ENCODE measurements around the gene PTPRZ1.

PTPRZ1 gene

DNA sequence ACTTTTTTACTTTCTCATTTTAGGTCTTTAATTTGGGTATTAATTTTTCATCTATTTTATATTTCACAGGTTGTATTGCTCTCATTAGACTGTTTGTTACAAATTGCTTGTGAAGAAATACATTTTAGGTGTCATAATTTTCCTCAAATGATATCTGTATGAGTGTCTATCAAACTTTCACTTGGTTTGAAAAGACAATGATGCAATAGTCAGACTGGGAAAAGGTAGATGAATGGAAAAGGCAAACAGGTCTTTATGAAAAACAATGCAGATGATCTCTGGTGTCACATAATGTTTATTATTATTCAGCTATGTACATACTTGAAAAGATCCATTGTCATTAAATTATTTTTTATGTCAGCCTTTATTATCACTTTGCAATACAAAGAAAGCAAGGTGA is 80.2 kb downstream of the PTPRZ1 start:
- no peak for DNase-seq (ENCODE audit: low read depth in 1 of 2, low spot score in 1 of 2)

DNA sequence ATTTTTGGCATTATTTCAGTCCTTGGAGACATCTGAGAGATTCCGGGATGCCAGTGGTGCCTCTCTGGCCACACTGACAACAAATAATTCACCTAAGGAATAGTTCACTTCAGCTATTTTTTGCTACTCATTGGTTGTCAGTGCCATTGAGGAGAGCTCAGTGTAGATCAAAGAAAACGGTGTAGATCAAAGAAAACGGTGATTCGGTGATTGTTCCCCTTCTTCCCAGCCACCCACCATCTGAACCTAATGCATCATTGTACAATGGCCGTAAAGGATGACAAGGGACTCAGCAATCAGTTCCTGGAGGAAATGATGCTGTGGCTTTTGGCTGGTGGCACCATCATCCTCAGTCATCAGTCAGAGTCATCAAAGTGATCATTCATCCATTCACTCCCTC is 80.6 kb downstream of the PTPRZ1 start:
- DNase-seq (ENCODE audit: low read depth in 1 of 2, low spot score in 1 of 2), result no peak

DNA sequence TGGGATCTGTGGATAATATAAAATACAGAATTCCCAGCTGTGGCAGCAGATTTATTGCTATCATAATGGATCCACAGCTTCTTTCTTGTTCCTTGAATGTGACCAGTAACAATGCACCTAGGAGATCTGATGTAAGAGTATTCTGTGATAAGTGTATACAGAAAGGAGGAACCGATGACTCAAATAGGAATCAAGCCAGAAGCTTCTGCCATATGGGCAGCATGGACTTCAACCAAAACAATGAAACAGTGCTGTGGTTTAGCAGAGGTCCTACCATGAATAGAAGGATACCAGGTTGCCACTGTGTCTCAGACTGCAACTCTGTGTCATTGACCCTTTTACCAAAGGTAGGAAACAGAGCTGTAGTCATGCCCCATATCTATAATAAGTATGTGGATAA is 81.8 kb downstream of the PTPRZ1 start:
- no peak for DNase-seq (ENCODE audit: low read depth in 1 of 2, low spot score in 1 of 2)

DNA sequence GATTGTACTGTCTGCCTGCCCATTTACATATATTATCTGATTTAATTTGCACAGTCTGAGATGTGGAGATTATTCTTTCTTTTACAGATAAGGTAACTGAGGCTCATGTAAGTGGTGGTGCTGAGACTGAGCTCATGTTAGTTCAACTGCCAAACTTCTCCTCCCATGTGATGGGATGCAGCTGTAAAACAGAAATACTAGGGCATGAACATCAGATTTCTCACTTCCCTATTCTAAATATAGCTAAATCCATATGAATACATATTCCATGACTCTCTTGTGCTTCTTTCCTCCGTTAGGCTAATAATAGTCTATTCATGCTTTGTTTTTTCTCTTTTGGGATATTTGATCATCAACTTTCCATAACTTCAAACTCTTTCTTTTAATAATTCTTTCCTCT is 84.7 kb downstream of the PTPRZ1 start:
- no peak for DNase-seq (ENCODE audit: low read depth in 1 of 2, low spot score in 1 of 2)

DNA sequence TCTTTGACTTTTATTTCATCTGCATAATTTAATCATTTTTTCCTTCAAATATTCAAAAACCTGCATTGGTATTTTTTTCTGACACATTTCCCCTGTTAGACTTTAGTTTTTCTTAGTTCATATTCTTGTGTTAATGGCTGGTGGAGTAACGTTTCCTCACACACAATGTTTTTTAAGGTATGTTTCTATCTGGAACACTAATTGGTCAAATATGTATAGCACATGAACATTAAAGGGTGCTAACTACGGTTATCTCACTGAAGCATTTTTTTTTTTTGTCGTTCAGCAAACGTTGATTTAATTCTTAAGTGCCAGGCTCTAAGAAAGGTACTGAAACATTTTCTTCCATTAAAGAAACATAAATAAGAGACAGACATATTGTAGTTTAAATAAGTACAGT is 87.7 kb downstream of the PTPRZ1 start:
- DNase-seq (ENCODE audit: low read depth in 1 of 2, low spot score in 1 of 2), result no peak

DNA sequence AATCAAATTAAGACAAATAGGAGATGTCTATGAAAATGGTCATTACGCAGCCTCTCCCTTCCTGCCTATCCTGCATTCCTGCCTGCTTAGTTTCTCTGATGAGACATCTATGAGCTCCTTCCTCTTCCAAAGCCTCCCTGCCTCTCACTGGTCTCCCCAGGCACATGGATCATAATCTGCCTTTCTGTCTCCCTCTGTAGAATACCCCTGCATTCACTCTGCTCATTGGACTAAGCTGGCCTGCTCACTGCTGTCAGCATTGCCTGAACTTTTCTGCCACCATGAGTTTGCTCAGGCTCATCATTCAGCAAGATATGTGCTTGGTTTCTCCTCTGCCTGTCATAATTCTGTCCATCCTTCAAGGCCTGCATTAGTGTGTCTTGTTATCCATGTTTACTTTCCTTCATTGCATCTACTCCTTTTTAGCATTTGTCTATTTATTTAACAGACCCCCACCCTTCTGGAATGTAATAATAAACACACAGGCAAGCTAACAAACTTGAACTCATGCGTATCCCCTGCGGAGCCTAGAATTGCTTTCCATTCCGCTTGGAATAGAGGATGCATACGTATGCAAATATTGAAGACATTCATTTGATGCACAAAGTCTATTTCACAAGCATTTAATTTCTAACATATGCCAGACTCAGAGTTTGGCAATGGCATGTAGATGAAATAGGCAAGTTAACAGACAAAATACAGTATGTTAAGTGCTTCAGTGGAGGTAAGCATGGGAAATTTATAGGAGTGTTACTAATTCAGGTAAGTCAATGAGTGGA is 88.3 kb downstream of the PTPRZ1 start:
- no peak for DNase-seq (ENCODE audit: low read depth in 1 of 2, low spot score in 1 of 2)

DNA sequence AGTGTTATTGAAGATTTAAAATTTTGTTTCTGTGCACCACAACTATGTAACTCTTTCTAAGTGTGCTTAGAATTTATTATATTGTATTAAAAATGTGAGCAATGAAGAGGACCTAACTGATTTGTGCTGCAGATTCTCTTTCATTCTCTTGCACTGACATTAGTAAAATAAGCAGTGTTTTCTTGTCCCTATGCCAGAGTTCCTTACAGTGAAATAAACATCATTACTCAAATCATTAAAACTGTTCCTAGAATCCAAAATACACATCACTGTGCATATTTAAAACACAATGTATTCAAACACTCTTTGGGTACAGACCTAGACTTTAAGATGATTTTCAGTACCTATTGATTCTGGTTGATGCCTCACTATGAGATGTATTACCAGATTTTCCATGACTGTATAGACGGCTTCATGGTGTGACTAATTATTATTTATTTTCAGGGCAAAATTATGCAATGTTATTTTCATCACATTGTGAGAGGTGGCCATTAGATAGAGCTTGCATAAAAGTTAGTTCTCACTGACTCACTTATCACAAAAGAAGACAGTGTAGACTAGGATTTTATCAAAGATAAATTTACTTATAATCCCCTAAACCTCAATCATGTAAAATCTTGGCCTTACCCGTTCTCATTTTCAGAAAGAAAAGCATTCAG is 93.4 kb downstream of the PTPRZ1 start:
- no peak for DNase-seq (ENCODE audit: low read depth in 1 of 2, low spot score in 1 of 2)

DNA sequence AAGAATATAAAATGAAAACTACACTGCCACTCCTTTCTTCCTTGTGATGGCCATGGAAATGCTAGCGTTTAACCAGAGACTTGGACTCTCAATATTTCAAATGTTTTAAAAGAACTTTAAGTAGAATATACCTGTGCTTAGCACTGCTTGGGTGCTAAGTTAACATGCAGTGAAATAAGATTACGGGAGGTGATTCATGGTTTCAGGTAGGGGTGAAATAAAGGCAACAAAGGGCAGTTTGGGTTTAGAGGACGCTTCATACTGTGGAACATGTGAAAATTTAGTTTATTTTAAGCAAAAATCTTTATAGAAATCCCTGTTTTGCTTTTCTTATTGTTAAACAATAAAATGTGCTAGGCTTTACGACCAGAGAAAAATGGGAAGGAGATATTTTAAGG is 94.0 kb downstream of the PTPRZ1 start:
- DNase-seq (ENCODE audit: low read depth in 1 of 2, low spot score in 1 of 2), result no peak

DNA sequence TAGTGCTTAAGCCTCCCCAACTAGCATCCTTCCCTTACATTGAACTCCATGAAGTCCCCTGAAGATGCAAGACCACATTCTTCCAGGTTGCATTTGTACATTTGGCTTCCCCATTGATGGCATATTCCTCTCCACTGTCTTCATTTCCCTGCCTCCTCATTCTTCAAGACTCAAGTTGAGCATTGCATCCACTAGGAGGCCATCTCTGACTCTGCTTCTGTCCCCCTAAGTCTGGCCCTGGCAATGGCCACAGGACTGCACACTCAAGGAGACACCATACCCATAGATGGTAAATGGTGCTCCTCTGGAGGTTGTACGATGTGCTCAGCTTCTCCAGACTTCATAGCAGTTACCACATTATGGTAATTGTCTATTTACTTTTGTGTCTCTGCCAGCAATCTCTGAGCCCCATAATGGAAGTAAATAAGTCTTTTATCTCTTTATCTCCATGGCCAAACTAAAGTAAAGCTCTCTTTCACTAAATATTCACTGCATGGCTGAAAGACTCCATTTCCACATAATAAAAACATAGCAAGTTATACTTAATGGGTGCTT is 112.6 kb downstream of the PTPRZ1 start:
- no peak for DNase-seq (ENCODE audit: low read depth in 1 of 2, low spot score in 1 of 2)

DNA sequence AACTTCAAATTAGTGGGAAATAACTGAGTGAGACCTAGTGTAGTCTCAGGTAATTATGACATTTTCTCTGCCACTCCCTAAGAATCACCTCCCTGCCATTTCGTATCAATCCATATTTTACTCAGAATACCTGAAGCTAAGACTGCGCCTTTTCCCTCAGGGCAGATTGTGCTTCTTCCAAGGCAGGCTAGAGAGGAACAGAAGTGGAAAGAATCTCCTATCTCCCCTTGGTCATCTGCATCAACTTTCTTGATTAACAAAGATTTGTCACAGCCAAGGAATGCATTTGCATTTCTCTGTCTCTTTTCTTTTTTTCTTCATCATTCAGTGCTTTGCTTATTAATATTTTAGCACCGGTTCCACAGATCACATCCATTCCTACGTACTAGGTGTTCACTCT is 119.1 kb downstream of the PTPRZ1 start:
- no peak for DNase-seq (ENCODE audit: low read depth in 1 of 2, low spot score in 1 of 2)

DNA sequence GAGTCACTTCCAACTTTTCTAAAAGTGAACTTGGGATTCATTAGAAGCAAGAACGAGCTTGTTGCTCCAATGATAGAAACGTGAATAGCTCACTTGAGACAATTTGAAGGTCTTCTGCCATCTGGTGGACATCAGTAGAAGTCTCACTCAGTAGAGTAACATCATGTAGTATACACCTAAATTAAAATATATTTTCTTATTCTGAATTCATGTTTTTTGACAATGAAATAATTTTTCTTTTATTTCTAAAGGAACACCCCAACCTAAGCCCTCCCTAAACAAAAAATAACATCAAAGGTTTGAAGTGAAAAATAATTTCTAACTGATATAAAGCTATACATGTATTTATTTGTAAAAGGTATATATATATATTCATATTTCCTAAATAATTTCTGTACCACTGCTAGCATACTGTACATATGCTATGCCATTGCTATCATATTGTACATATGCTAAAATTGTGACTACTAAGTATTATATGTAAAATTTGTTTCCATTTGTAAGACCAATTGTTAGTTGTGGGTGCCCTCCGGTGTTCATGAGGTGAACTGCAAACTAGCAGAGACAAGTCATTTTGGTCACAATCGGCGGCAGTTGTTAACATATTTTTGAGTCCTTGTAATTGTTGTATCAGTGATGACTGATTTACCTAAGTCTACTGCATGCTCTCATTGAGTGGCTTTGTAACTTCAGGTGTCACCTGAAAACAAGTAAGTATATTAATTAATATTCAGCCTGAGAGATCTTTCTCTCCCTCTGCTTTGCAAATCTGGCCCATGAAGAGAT is 121.9 kb downstream of the PTPRZ1 start:
- peak in 1 of 2 donors; percentile 8 for DNase-seq (ENCODE audit: low read depth in 1 of 2, low spot score in 1 of 2)

DNA sequence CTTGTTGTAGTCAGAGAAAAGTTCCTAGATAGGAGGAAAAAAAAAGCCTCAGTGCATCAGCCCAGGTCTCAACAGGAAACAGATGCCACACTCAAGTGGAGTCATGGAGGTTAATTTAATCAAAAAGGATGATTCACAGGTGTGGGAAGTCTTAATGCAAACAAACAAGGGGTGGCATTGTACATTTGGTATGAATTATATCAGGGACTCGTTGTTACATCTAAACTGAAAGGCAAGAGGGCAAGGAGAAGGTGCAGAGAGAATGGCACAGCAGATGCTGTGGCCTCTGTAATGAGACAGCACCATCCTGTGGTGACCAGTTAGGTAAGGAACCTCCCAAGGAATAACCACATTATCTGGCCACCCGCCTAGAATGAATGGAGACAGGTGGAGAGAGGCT is 133.7 kb downstream of the PTPRZ1 start:
- DNase-seq (ENCODE audit: low read depth in 1 of 2, low spot score in 1 of 2), result no peak

DNA sequence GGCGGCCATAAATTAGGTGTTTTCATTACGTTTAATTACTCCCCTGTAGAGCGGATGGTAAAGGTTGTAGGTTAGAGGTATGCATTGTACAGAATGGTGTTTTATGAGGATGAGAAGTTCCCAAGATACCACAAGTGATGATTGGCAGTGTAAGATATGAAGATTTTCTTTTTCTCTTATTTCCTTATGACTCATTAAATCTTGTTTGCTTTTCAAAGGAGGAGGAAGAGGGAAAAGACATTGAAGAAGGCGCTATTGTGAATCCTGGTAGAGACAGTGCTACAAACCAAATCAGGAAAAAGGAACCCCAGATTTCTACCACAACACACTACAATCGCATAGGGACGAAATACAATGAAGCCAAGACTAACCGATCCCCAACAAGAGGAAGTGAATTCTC is 137.2 kb downstream of the PTPRZ1 start:
- DNase-seq (ENCODE audit: low read depth in 1 of 2, low spot score in 1 of 2), result no peak

DNA sequence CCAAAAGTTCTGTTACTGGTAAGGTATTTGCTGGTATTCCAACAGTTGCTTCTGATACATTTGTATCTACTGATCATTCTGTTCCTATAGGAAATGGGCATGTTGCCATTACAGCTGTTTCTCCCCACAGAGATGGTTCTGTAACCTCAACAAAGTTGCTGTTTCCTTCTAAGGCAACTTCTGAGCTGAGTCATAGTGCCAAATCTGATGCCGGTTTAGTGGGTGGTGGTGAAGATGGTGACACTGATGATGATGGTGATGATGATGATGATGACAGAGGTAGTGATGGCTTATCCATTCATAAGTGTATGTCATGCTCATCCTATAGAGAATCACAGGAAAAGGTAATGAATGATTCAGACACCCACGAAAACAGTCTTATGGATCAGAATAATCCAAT is 140.1 kb downstream of the PTPRZ1 start:
- DNase-seq (ENCODE audit: low read depth in 1 of 2, low spot score in 1 of 2), result no peak

DNA sequence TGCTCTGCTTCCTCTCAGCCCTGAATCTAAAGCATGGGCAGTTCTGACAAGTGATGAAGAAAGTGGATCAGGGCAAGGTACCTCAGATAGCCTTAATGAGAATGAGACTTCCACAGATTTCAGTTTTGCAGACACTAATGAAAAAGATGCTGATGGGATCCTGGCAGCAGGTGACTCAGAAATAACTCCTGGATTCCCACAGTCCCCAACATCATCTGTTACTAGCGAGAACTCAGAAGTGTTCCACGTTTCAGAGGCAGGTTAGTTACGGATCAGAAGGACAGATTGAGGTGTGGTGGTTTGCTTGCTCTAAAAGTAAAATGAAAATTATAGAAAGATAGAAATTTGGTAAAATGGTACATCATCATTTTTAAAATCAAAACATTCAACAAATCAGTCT is 140.7 kb downstream of the PTPRZ1 start:
- DNase-seq (ENCODE audit: low read depth in 1 of 2, low spot score in 1 of 2), result no peak

DNA sequence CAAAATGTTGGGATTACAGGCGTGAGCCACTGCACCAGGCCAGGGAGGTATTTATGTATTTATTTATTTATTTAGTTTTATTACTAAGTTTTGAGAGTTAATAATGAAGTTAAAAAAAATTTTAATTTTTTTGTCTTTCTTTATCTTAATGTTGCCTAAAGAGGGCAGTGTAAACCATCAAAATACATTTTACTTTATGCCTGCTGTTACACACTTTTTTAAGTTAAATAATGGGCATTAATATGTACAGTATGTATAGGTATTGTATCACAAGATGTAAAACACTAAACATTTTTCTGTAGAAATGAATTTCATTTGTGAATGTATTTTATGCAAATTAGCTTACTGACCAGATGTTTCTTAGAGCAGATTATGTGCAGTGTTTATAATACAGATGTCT is 141.7 kb downstream of the PTPRZ1 start:
- DNase-seq (ENCODE audit: low read depth in 1 of 2, low spot score in 1 of 2), result no peak

DNA sequence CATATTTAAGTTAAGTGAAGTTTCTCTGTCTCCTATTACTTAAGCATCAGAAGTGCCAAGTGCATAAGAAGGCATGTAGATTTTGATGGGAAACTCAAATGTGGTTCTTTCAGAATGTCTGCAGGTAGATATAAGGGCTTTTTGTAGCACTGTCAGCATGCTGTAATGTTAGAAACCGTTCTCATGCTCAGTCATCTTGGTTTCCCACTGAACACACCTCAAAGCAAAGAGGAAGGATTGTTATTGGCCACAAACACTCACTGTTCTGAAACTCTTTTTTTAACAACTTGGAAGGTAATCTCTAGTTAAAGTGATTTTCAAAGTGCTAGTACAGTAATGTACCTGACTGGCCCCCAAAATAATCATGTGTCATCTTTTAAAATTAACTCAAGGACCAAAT is 145.1 kb downstream of the PTPRZ1 start:
- no peak for DNase-seq (ENCODE audit: low read depth in 1 of 2, low spot score in 1 of 2)

DNA sequence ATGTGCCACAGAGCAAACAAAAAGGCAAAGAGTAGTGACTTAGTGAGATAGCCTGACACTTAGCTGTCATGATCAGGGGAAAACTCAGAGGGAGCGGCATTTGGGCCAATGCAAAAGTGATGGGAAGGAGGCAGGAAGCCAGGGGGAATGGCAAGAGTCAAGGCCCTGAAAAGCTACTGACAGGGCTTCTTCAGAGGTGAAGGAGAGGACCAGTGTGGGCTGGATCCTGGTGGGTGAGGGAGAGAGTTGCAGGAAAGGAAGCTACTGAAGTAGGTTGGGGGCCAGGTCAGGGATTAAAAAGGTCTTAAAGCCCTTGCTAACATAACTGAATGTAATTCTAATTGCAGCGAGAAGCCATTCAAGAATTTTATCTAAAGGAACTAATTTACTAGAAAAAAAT is 154.1 kb downstream of the PTPRZ1 start:
- DNase-seq (ENCODE audit: low read depth in 1 of 2, low spot score in 1 of 2), result no peak

DNA sequence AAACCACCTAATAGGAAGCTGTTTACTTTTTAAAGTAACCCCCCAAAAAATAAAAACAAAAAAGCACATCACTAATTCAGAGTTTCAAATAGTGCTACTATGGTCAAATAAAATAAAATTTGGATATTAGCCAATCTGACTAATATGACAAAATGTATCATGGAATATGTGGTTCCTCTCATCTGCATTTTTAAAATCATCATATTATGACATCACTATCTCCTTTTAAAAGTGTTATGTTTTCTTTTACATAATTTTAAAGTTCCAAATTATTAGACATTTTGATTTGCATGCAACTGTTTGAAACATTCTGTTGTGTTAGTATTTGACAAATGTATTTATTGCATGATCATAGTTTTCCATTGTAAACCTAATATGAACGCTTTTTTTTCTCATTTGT is 160.7 kb downstream of the PTPRZ1 start:
- no peak for DNase-seq (ENCODE audit: low read depth in 1 of 2, low spot score in 1 of 2)

DNA sequence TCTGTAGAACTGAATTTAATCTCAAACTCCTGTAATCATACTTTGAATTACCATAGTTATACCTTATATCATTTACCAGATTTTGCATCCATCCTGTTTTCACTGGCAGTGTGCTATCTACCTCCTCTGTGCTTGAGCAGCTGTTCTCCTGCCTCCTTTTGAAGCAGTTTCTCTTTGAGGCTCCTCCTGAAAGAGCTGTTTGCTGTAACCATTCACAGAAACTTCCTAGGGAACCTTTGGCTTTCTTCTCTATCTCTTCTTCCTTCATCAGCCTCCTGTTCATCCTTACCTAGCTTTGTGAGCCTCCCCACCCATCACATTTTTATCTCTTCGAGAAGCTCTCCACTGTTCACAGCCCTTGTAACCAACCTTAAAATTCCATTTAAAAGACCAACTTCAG is 162.9 kb downstream of the PTPRZ1 start:
- DNase-seq (ENCODE audit: low read depth in 1 of 2, low spot score in 1 of 2), result no peak

DNA sequence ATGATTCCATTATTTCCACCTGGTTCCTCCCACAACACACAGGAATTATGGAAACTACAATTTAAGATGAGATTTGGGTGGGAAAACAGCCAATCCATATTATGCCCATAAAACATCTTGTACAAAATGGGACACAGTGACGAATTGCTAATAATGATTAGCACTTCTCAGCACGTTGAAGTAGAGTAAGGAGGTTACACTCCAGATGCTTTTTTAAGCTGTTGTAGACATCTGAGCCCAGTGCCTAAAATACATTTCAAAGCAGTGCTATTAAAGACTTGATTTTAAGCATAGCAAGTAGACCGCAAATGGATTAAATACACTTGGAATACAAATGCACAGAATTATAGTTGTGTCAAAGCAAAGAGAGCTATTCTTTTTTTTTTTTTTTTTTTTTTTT is 165.2 kb downstream of the PTPRZ1 start:
- no peak for DNase-seq (ENCODE audit: low read depth in 1 of 2, low spot score in 1 of 2)

DNA sequence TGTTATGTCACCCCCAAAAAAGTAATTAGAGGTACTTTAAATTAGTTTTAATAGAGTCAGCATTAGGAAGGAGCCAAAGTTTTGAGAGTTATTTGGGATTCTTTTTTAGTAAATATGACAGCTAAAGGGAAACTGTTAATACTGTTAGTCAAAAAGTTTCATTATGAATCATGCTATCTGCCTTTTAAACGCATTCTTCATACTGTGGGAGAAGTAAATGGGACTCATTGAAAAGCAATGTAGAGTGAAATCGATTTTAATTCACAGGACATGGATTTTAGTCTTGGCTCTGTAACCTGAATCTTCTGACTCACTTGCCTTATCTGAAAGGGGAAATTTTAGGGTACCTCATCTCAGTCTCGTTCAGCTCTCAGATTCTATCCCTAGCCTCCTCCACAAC is 165.9 kb downstream of the PTPRZ1 start:
- DNase-seq (ENCODE audit: low read depth in 1 of 2, low spot score in 1 of 2), result no peak
